Liver (tissue), 9 donors: ENCODE data around the gene GLOD4. TPM values are rescaled to one million over a fixed set of nuclear protein-coding genes. Genes with fewer than 3 reads are reported as not detected.
"Not testable (repeated sequence)": the region's sequence is repeated elsewhere in the genome, so short reads cannot be mapped to it uniquely, and the experiment has no call there.

ENCODE experiments used
- DNase-seq: peaks from one replicate; pipeline ENCODE4 v3.0.0-alpha.2; 2017; ENCODE audit warnings: low spot score
- H3K27ac ChIP-seq, 2 donors: one replicate each; pipeline ENCODE4 v1.7.0; 2013; ENCODE audit warnings: inconsistent platforms in 2 of 2, low read length in 2 of 2, control low read depth in 1 of 2, low read depth in 1 of 2, mild to moderate bottlenecking in 1 of 2
- H3K27me3 ChIP-seq, 4 donors: one replicate each; pipeline versions ENCODE4 v1.6.1 to v1.7.0; 2013; ENCODE audit warnings: low read length in 3 of 4, inconsistent platforms in 1 of 4, mild to moderate bottlenecking in 1 of 4, moderate library complexity in 1 of 4; ENCODE audit not compliant: control insufficient read depth in 4 of 4, insufficient read depth in 4 of 4
- H3K36me3 ChIP-seq, 4 donors: one replicate each; pipeline versions ENCODE4 v1.6.1 to v1.7.0; 2013; ENCODE audit warnings: low read length in 3 of 4, mild to moderate bottlenecking in 3 of 4, low read depth in 1 of 4, moderate library complexity in 1 of 4; ENCODE audit not compliant: control insufficient read depth in 4 of 4, insufficient read depth in 3 of 4
- H3K4me1 ChIP-seq, 4 donors: one replicate each; pipeline versions ENCODE4 v1.6.1 to v1.7.0; 2013; ENCODE audit warnings: low read length in 3 of 4, mild to moderate bottlenecking in 3 of 4, moderate library complexity in 1 of 4; ENCODE audit not compliant: control insufficient read depth in 4 of 4, insufficient read depth in 4 of 4
- H3K4me3 ChIP-seq, 3 donors: one replicate each; pipeline versions ENCODE4 v1.6.1 to v1.7.0; 2013; ENCODE audit warnings: low read length in 3 of 3, control low read depth in 1 of 3, low read depth in 1 of 3, mild to moderate bottlenecking in 1 of 3
- H3K9ac ChIP-seq, 2 donors: one replicate each; pipeline ENCODE4 v1.7.0; 2013; ENCODE audit warnings: low read length in 2 of 2, mild to moderate bottlenecking in 2 of 2, moderate library complexity in 2 of 2, control low read depth in 1 of 2, low read depth in 1 of 2
- H3K9me3 ChIP-seq, 4 donors: one replicate each; pipeline versions ENCODE4 v1.6.1 to v1.7.0; 2013; ENCODE audit warnings: low read length in 3 of 4; ENCODE audit not compliant: control insufficient read depth in 4 of 4
- ATF3 ChIP-seq: IDR thresholded peaks from 2 replicates; pipeline ENCODE4 v1.6.1; 2016; ENCODE audit warnings: antibody characterized with exemption
- CTCF ChIP-seq: fragments of 150-350 bp; IDR thresholded peaks from 2 replicates; pipeline ENCODE4 v1.5.1; 2017; ENCODE audit warnings: improper control_type of control experiment, low read depth, low read length; ENCODE audit not compliant: missing input control
- EGR1 ChIP-seq, 2 donors: IDR thresholded peaks; 2 replicates each; pipeline ENCODE4 v1.6.1; 2016 to 2018; ENCODE audit warnings: antibody characterized with exemption in 2 of 2, low read depth in 2 of 2
- FOXA1 ChIP-seq: IDR thresholded peaks from 2 replicates; pipeline ENCODE4 v1.6.1; 2016; ENCODE audit warnings: antibody characterized with exemption
- FOXA2 ChIP-seq: IDR thresholded peaks from 2 replicates; pipeline ENCODE4 v1.6.1; 2016; ENCODE audit warnings: antibody characterized with exemption
- GABPA ChIP-seq, 2 donors: IDR thresholded peaks in 1 of 2; conservative IDR thresholded peaks in 1 of 2; 2 replicates each; pipeline ENCODE4 v1.6.1; 2016; ENCODE audit warnings: antibody characterized with exemption in 2 of 2, mild to moderate bottlenecking in 1 of 2, moderate library complexity in 1 of 2
- JUND ChIP-seq, 2 donors: IDR thresholded peaks; 2 replicates each; pipeline ENCODE4 v1.6.1; 2016; ENCODE audit warnings: antibody characterized with exemption in 2 of 2
- NR2F2 ChIP-seq: IDR thresholded peaks from 2 replicates; pipeline ENCODE4 v1.6.1; 2016; ENCODE audit warnings: antibody characterized with exemption
- REST ChIP-seq: IDR thresholded peaks from 2 replicates; pipeline ENCODE4 v1.6.1; 2016; ENCODE audit warnings: antibody characterized with exemption, mild to moderate bottlenecking
- RXRA ChIP-seq, 2 donors: IDR thresholded peaks; 2 replicates each; pipeline ENCODE4 v1.6.1; 2017 to 2018; ENCODE audit warnings: antibody characterized with exemption in 2 of 2, mild to moderate bottlenecking in 1 of 2
- SP1 ChIP-seq: IDR thresholded peaks from 2 replicates; pipeline ENCODE4 v1.6.1; 2018; ENCODE audit warnings: antibody characterized with exemption, mild to moderate bottlenecking
- TAF1 ChIP-seq: conservative IDR thresholded peaks from 2 replicates; pipeline ENCODE4 v1.6.1; 2016; ENCODE audit warnings: antibody characterized with exemption, mild to moderate bottlenecking
- YY1 ChIP-seq: IDR thresholded peaks from 2 replicates; pipeline ENCODE4 v1.6.1; 2016; ENCODE audit warnings: antibody characterized with exemption, mild to moderate bottlenecking
- ZBTB33 ChIP-seq: IDR thresholded peaks from 2 replicates; pipeline ENCODE4 v1.6.1; 2016; ENCODE audit warnings: antibody characterized with exemption
- WGBS: extraction: QIAGEN DNeasy Blood & Tissue Kit; methylation state at CpG from one replicate; pipeline ENCODE4 v1.1.7; 2013; 5-methylcytosine and 5-hydroxymethylcytosine counted together
- polyA plus RNA-seq, 2 donors: library from polyadenylated mRNA; stranded (reverse) in 1 of 2; unstranded in 1 of 2; fragments of 200-250 nt in 1 of 2; fragments of >200 nt in 1 of 2; fragmentation: Nextera tagmentation in 1 of 2; extraction: Ambion mirVana in 1 of 2; gene quantifications; one replicate each; pipeline versions ENCODE4 v1.2.1 to v1.2.3, GENCODE V29; 2013 to 2015
- total RNA-seq, 2 donors: library from RNA; depleted of rRNA; stranded (reverse); fragments of >200 nt; gene quantifications; one replicate each; pipeline ENCODE4 v1.2.3, GENCODE V29; 2014
- TF ChIP-seq, protein P1 (sequence below): IDR thresholded peaks from 2 replicates; pipeline ENCODE4 v1.6.1; 2016; ENCODE audit warnings: antibody characterized with exemption
- donor health status: healthy.
- donor health status: healthy.
- donor health status: healthy.
- donor health status: healthy.
- donor health status: healthy.

The GLOD4 gene
- total and polyA plus RNA-seq, 4 donors: 26.1 to 50.5 (median 39.0) TPM

DNA sequence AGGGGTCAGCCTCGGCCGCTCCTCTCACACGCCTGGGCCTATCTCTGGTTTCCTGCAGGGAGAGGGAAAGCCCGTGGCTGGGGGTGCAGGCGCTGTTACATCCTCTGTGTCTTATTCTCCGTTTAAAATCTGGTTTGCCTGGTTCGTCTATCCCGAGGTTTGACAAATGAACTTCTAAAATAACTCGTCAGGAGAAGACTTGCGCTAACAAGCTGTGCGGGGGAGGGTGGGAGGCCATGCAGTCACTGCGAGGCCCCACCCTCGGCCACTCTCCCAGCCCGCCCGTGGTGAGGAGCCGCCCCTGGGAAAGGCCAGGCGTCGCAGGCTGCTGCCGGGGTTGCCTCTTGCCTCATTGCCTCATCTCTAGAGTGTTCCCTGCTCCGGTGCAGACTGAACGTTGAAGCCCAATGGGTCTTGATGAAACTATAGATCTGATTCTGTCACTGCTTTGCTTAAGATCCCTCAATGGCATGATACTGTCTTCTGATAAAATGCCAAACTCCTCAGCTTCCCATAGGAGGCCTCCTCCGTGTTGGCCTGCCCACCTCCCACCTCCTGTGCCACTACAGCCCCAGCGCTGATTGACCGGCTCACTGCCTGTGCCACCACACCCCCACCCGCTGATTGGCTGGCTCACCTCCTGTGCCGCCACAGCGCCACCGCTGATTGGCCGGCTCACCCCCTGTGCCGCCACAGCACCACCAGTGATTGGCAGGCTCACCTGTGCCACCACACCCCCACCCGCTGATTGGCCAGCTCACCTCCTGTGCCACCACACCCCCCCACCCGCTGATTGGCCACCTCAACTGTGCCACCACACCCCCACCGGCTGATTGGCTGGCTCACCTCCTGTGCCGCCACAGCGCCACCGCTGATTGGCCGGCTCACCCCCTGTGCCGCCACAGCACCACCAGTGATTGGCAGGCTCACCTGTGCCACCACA is 8.1 kb upstream of the GLOD4 start:
- DNase-seq, H3K4me1 ChIP-seq, H3K27me3 ChIP-seq, H3K9ac ChIP-seq, H3K4me3 ChIP-seq, H3K27ac ChIP-seq, H3K9me3 ChIP-seq: not testable (repeated sequence)
- H3K36me3 ChIP-seq: peaks cover 4 to 37% (median 23%) of the 10 kb centered on the region in 4 donors
- TF ChIP-seq SP1: peak; percentile 52
- WGBS: 89% methylated on average over 35 of the region's 38 CpGs

DNA sequence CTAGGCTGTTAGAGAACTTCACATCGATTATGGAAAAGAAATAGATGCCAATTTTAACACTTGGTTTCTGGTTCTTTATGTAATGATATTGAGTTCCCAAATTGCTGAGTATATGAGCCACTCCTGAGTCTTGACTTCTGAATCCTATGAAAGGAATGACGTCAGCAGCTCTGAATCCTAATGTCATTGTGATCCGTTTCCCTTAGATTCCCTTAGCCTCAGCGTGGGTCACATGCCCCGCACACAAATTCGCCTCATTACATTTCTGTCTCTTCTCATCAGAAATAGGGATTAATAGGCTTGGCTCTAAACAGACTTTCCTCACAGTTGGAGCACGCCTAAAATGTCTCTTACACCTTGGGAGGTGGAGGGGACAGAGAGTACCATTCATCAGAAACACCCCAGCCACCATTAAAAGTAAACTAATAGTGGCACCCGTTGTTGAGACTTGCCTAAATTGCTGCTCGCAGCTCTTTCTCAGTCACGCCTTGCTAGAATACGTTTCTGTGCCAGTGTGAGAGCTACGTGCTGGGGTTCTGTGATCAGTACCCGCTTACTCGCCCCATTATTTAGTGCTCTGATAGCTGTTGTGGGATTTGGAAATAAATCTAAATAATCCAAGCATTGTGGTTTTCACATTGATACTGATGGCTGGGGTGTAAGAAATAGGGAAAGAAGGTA is 7.2 kb upstream of the GLOD4 start:
- peaks cover 4 to 37% (median 23%) of the 10 kb centered on the region in 4 donors for H3K36me3 ChIP-seq
- DNase-seq: no peak
- WGBS: 94% methylated on average over 14 of the region's 14 CpGs

GRCh38 chr17:788551-788950 is 6.5 kb upstream of the GLOD4 start:
- no peak overlapping the region for H3K9ac ChIP-seq
- no peak overlapping the region for H3K27ac ChIP-seq
- H3K9me3 ChIP-seq: no peaks in the 10 kb centered on the region
- WGBS: 93% methylated on average over 4 of the region's 4 CpGs
- H3K4me1 ChIP-seq: peaks cover 0 to 12% (median 6%) of the 10 kb centered on the region in 4 donors
- DNase-seq: no peak
- H3K36me3 ChIP-seq: peaks cover 4 to 37% (median 25%) of the 10 kb centered on the region in 4 donors
- no peak overlapping the region for H3K4me3 ChIP-seq
- H3K27me3 ChIP-seq: no peaks in the 10 kb centered on the region
- no peak for TF ChIP-seq FOXA2
- TF ChIP-seq, protein P1, sequence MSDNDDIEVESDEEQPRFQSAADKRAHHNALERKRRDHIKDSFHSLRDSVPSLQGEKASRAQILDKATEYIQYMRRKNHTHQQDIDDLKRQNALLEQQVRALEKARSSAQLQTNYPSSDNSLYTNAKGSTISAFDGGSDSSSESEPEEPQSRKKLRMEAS: no peak
- no peak for TF ChIP-seq YY1
- no peak for TF ChIP-seq NR2F2
- TF ChIP-seq TAF1: no peak
- no peak for TF ChIP-seq GABPA (IDR thresholded peaks at IDR 0.05 in 1 of 2, conservative IDR thresholded peaks at IDR 0.05 in 1 of 2)
- no peak for TF ChIP-seq ZBTB33
- TF ChIP-seq JUND (IDR thresholded peaks at IDR 0.05): no peak
- no peak for TF ChIP-seq RXRA (IDR thresholded peaks at IDR 0.05)
- TF ChIP-seq REST: no peak
- no peak for TF ChIP-seq SP1
- TF ChIP-seq EGR1 (IDR thresholded peaks at IDR 0.05; ENCODE audit: low read depth in 2 of 2): no peak
- no peak for TF ChIP-seq FOXA1
- TF ChIP-seq ATF3: no peak

More for the DNA sequence above, 7.2 kb upstream of the GLOD4 start:
- no peak for TF ChIP-seq CTCF
- no peak overlapping the region for H3K9ac ChIP-seq
- no peak overlapping the region for H3K4me3 ChIP-seq
- no peak overlapping the region for H3K27ac ChIP-seq
- no peaks in the 10 kb centered on the region for H3K27me3 ChIP-seq
- peaks cover 0 to 5% (median 0%) of the 10 kb centered on the region in 4 donors for H3K4me1 ChIP-seq
- H3K9me3 ChIP-seq: no peaks in the 10 kb centered on the region
